ENCODE data around the gene FGF19. TPM values are rescaled to one million over a fixed set of nuclear protein-coding genes. Genes with fewer than 3 reads are reported as not detected.

The FGF19 gene
- total RNA-seq, 2 experiments from 2014 or later = not detected

GRCh38 chr11:69662021-69662698 lies 41.7 kb downstream of the FGF19 start:
- H3K27ac Mint-ChIP-seq = no peak overlapping the region
- H3K27me3 Mint-ChIP-seq = no peaks in the 10 kb centered on the region
- H3K4me3 Mint-ChIP-seq = no peak overlapping the region
- H3K9me3 Mint-ChIP-seq = no peaks in the 10 kb centered on the region
- H3K36me3 Mint-ChIP-seq = peaks cover 6% of the 10 kb centered on the region
- ChIA-PET POLR2A (no interaction called here), CTCF (interaction anchor here (1.3 to 2.3 kb wide), 3 partner anchors 9 to 370 kb away, joined by 3 to 10 read pairs (median 3); no protein-coding TSS in a partner anchor)
- intact Hi-C loops (cut with micrococcal nuclease) = no loop called here
- DNase-seq = no peak
- H3K4me1 Mint-ChIP-seq (ENCODE audit: low read depth) = no peaks in the 10 kb centered on the region

- CTCF ChIA-PET = interaction anchor here (1.3 to 2.3 kb wide), 4 partner anchors 8 to 369 kb away, joined by 3 to 10 read pairs (median 3); no protein-coding TSS in a partner anchor
- no peaks in the 10 kb centered on the region for H3K9me3 Mint-ChIP-seq
- H3K4me3 Mint-ChIP-seq = no peak overlapping the region
- peaks cover 6% of the 10 kb centered on the region for H3K36me3 Mint-ChIP-seq
- POLR2A ChIA-PET = no interaction called here
- no peak for DNase-seq
- H3K27me3 Mint-ChIP-seq = no peaks in the 10 kb centered on the region
- no peaks in the 10 kb centered on the region for H3K4me1 Mint-ChIP-seq (ENCODE audit: low read depth)
- no peak overlapping the region for H3K27ac Mint-ChIP-seq
- intact Hi-C loops (cut with micrococcal nuclease) = no loop called here
Measured at GRCh38 chr11:69661413-69661715, 42.5 kb downstream of the FGF19 start.

GRCh38 chr11:69660001-69660500 lies 43.8 kb downstream of the FGF19 start:
- no peak for DNase-seq
- Mint-ChIP-seq H3K36me3 (peaks cover 6% of the 10 kb centered on the region), H3K9me3 (no peaks in the 10 kb centered on the region), H3K4me1 (ENCODE audit: low read depth) (no peaks in the 10 kb centered on the region), H3K4me3 (no peak overlapping the region), H3K27ac (no peak overlapping the region), H3K27me3 (no peaks in the 10 kb centered on the region)
- intact Hi-C loops (cut with micrococcal nuclease) = no loop called here
- ChIA-PET CTCF (interaction anchor here (1.4 to 2.3 kb wide), 3 partner anchors 10 to 15 kb away, joined by 4 to 10 read pairs (median 5); partner anchors contain the start of gene LTO1), POLR2A (no interaction called here)

- Mint-ChIP-seq H3K4me3 (no peak overlapping the region), H3K9me3 (no peaks in the 10 kb centered on the region), H3K4me1 (ENCODE audit: low read depth) (no peaks in the 10 kb centered on the region), H3K27ac (no peak overlapping the region), H3K27me3 (no peaks in the 10 kb centered on the region), H3K36me3 (peaks cover 6% of the 10 kb centered on the region)
- CTCF ChIA-PET = interaction anchor here (1.4 to 1.7 kb wide), 2 partner anchors 11 to 15 kb away, joined by 4 to 5 read pairs; partner anchors contain the start of gene LTO1
- no peak for DNase-seq
- intact Hi-C loops (cut with micrococcal nuclease) = no loop called here
- POLR2A ChIA-PET = no interaction called here
Measured at GRCh38 chr11:69659591-69659990, 44.2 kb downstream of the FGF19 start.

GRCh38 chr11:69658626-69659450 lies 45.0 kb downstream of the FGF19 start:
- intact Hi-C loops (cut with micrococcal nuclease) = no loop called here
- Mint-ChIP-seq H3K27me3 (no peaks in the 10 kb centered on the region), H3K4me1 (ENCODE audit: low read depth) (no peaks in the 10 kb centered on the region), H3K9me3 (no peaks in the 10 kb centered on the region), H3K4me3 (no peak overlapping the region), H3K27ac (no peak overlapping the region), H3K36me3 (no peaks in the 10 kb centered on the region)
- no peak for DNase-seq
- POLR2A ChIA-PET = no interaction called here
- CTCF ChIA-PET = interaction anchor here (1.4 to 1.7 kb wide), 2 partner anchors 12 to 16 kb away, joined by 4 to 5 read pairs; partner anchors contain the start of gene LTO1

- DNase-seq = no peak
- no peaks in the 10 kb centered on the region for H3K36me3 Mint-ChIP-seq
- POLR2A ChIA-PET = no interaction called here
- no peaks in the 10 kb centered on the region for H3K27me3 Mint-ChIP-seq
- no peak overlapping the region for H3K4me3 Mint-ChIP-seq
- H3K27ac Mint-ChIP-seq = no peak overlapping the region
- intact Hi-C loops (cut with micrococcal nuclease) = no loop called here
- H3K4me1 Mint-ChIP-seq (ENCODE audit: low read depth) = no peaks in the 10 kb centered on the region
- H3K9me3 Mint-ChIP-seq = no peaks in the 10 kb centered on the region
- CTCF ChIA-PET = interaction anchor here (0.7 kb wide), 1 partner anchor 532 kb away, joined by 3 read pairs; no protein-coding TSS in a partner anchor
Measured at GRCh38 chr11:69657911-69658625, 45.8 kb downstream of the FGF19 start.

- no peaks in the 10 kb centered on the region for H3K9me3 Mint-ChIP-seq
- H3K36me3 Mint-ChIP-seq = no peaks in the 10 kb centered on the region
- H3K27ac Mint-ChIP-seq = no peak overlapping the region
- ChIA-PET CTCF (interaction anchor here (0.7 to 2.3 kb wide), 2 partner anchors 13 to 533 kb away, joined by 3 to 11 read pairs; no protein-coding TSS in a partner anchor), POLR2A (no interaction called here)
- H3K4me3 Mint-ChIP-seq = no peak overlapping the region
- no peaks in the 10 kb centered on the region for H3K27me3 Mint-ChIP-seq
- no peak for DNase-seq
- no peaks in the 10 kb centered on the region for H3K4me1 Mint-ChIP-seq (ENCODE audit: low read depth)
- intact Hi-C loops (cut with micrococcal nuclease) = no loop called here
Measured at GRCh38 chr11:69657456-69657910, 46.3 kb downstream of the FGF19 start.

- intact Hi-C loops (cut with micrococcal nuclease) = no loop called here
- ChIA-PET CTCF (interaction anchor here (2.3 kb wide), 1 partner anchor 14 kb away, joined by 11 read pairs; no protein-coding TSS in a partner anchor), POLR2A (no interaction called here)
Measured at GRCh38 chr11:69656536-69657455, 47.0 kb downstream of the FGF19 start.

GRCh38 chr11:69655479-69656428 lies 48.1 kb downstream of the FGF19 start:
- intact Hi-C loops (cut with micrococcal nuclease) = no loop called here
- ChIA-PET CTCF (interaction anchor here (2.3 kb wide), 1 partner anchor 15 kb away, joined by 11 read pairs; no protein-coding TSS in a partner anchor), POLR2A (no interaction called here)
- DNase-seq = no peak
- H3K4me1 Mint-ChIP-seq (ENCODE audit: low read depth) = no peaks in the 10 kb centered on the region
- H3K27me3 Mint-ChIP-seq = no peaks in the 10 kb centered on the region
- no peak overlapping the region for H3K4me3 Mint-ChIP-seq
- no peaks in the 10 kb centered on the region for H3K9me3 Mint-ChIP-seq
- no peaks in the 10 kb centered on the region for H3K36me3 Mint-ChIP-seq
- H3K27ac Mint-ChIP-seq = no peak overlapping the region

More at GRCh38 chr11:69656536-69657455, 47.0 kb downstream of the FGF19 start:
- H3K27me3 Mint-ChIP-seq = no peaks in the 10 kb centered on the region
- H3K4me3 Mint-ChIP-seq = no peak overlapping the region
- H3K9me3 Mint-ChIP-seq = no peaks in the 10 kb centered on the region
- H3K4me1 Mint-ChIP-seq (ENCODE audit: low read depth) = no peaks in the 10 kb centered on the region
- H3K36me3 Mint-ChIP-seq = no peaks in the 10 kb centered on the region
- H3K27ac Mint-ChIP-seq = no peak overlapping the region
- DNase-seq = no peak

GRCh38 chr11:69654660-69655478 lies 49.0 kb downstream of the FGF19 start:
- Mint-ChIP-seq H3K36me3 (no peaks in the 10 kb centered on the region), H3K4me1 (ENCODE audit: low read depth) (no peaks in the 10 kb centered on the region), H3K27me3 (no peaks in the 10 kb centered on the region), H3K9me3 (no peaks in the 10 kb centered on the region), H3K27ac (no peak overlapping the region), H3K4me3 (no peak overlapping the region)
- DNase-seq = no peak
- ChIA-PET POLR2A (no interaction called here), CTCF (interaction anchor here (2.3 kb wide), 1 partner anchor 16 kb away, joined by 11 read pairs; no protein-coding TSS in a partner anchor)
- intact Hi-C loops (cut with micrococcal nuclease) = no loop called here
